Nephron (organoid): ENCODE results near the gene LGMN.
"Not testable (repeated sequence)": the region's sequence is repeated elsewhere in the genome, so short reads cannot be mapped to it uniquely, and the experiment has no call there.

Experiments
- H3K27ac Mint-ChIP-seq, 3 experiments: 2 replicates each; pipeline ENCODE4 v1.8.0; 2020; ENCODE audit warnings: mixed read lengths in 3 of 3, mild to moderate bottlenecking in 2 of 3, moderate library complexity in 1 of 3
- H3K27me3 Mint-ChIP-seq: 2 replicates; pipeline ENCODE4 v1.8.0; 2021; ENCODE audit warnings: low read depth, mild to moderate bottlenecking, moderate library complexity, mixed read lengths
- H3K36me3 Mint-ChIP-seq: 2 replicates; pipeline ENCODE4 v1.8.0; 2020; ENCODE audit warnings: low read depth, mixed read lengths
- H3K4me1 Mint-ChIP-seq: 2 replicates; pipeline ENCODE4 v1.8.0; 2020; ENCODE audit warnings: mixed read lengths
- H3K4me3 Mint-ChIP-seq, 3 experiments: 2 replicates each; pipeline ENCODE4 v1.8.0; 2020; ENCODE audit warnings: mild to moderate bottlenecking in 3 of 3, mixed read lengths in 3 of 3, moderate library complexity in 2 of 3
- H3K9me3 Mint-ChIP-seq: 2 replicates; pipeline ENCODE4 v1.8.0; 2020; ENCODE audit warnings: mixed read lengths
- TF ChIP-seq, protein P1 (sequence below), 3 experiments: fragments of 200-600 bp; sonication (generic); IDR thresholded peaks; one replicate each; pipeline ENCODE4 v1.5.0; 2021; ENCODE audit warnings: antibody characterized with exemption in 3 of 3; ENCODE audit not compliant: unreplicated experiment in 3 of 3

Gene LGMN

GRCh38 chr14:92753250-92753649 lies 4.8 kb upstream of the LGMN start:
- peaks cover 4% of the 10 kb centered on the region for H3K27me3 Mint-ChIP-seq
- TF ChIP-seq, protein P1, sequence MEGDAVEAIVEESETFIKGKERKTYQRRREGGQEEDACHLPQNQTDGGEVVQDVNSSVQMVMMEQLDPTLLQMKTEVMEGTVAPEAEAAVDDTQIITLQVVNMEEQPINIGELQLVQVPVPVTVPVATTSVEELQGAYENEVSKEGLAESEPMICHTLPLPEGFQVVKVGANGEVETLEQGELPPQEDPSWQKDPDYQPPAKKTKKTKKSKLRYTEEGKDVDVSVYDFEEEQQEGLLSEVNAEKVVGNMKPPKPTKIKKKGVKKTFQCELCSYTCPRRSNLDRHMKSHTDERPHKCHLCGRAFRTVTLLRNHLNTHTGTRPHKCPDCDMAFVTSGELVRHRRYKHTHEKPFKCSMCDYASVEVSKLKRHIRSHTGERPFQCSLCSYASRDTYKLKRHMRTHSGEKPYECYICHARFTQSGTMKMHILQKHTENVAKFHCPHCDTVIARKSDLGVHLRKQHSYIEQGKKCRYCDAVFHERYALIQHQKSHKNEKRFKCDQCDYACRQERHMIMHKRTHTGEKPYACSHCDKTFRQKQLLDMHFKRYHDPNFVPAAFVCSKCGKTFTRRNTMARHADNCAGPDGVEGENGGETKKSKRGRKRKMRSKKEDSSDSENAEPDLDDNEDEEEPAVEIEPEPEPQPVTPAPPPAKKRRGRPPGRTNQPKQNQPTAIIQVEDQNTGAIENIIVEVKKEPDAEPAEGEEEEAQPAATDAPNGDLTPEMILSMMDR (IDR thresholded peaks at IDR 0.05; ENCODE audit: unreplicated experiment in 3 of 3): no peak
- H3K4me1 Mint-ChIP-seq: no peaks in the 10 kb centered on the region

DNA sequence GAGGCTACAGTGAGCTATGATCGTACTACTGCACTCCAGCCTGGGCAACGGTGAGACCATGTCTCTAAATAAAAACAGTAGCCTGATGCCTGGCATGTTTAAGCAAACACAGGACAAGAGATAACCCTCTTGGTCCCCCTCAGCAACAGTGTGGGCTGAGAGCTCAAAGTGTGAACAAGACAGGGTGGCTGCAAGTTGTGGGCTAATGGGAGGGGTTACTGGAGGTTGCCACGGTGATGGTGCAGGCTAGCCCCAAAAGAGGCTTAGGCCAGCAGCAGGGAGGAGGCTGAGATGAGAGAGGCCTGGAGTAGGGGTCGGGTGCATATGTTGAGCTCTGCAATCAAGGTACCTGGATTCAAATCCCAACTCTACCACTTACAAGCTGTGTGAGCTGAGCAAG lies 3.4 kb upstream of the LGMN start:
- H3K9me3 Mint-ChIP-seq: no peaks in the 10 kb centered on the region
- H3K27me3 Mint-ChIP-seq: peaks cover 4% of the 10 kb centered on the region
- TF ChIP-seq, protein P1 (IDR thresholded peaks at IDR 0.05; ENCODE audit: unreplicated experiment in 3 of 3): no peak
- H3K36me3 Mint-ChIP-seq: no peaks in the 10 kb centered on the region
- no peak overlapping the region for H3K27ac Mint-ChIP-seq
- peaks cover 6% of the 10 kb centered on the region for H3K4me1 Mint-ChIP-seq
- no peak overlapping the region for H3K4me3 Mint-ChIP-seq

More at GRCh38 chr14:92753250-92753649, 4.8 kb upstream of the LGMN start:
- H3K36me3 Mint-ChIP-seq: no peaks in the 10 kb centered on the region
- H3K4me3 Mint-ChIP-seq: no peak overlapping the region
- no peaks in the 10 kb centered on the region for H3K9me3 Mint-ChIP-seq
- no peak overlapping the region for H3K27ac Mint-ChIP-seq

DNA sequence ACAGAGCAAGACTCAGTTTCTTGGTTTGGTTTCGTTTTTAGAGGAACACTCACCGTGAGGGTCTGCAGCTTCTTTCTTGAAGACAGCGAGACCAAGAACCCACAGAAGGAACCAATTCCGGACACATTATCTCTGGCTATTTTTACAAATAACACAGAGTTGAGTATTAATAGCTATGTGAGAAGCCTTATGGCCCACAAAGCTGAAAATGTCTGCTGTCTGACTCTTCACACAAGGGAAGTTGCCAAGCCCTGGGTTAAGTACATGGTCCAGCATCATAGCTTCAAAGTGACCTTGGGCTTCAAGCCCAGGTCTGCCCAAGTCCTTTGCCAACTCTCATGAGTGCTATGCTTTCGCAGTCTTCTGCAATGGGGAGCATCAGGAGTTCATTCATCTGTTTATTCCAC lies 2.6 kb upstream of the LGMN start:
- Mint-ChIP-seq H3K27ac (no peak overlapping the region), H3K4me3 (no peak overlapping the region), H3K4me1 (peaks cover 6% of the 10 kb centered on the region), H3K27me3 (peaks cover 4% of the 10 kb centered on the region), H3K9me3 (no peaks in the 10 kb centered on the region), H3K36me3 (no peaks in the 10 kb centered on the region)
- TF ChIP-seq, protein P1 (IDR thresholded peaks at IDR 0.05; ENCODE audit: unreplicated experiment in 3 of 3): no peak

- H3K36me3 Mint-ChIP-seq, H3K4me3 Mint-ChIP-seq, H3K27me3 Mint-ChIP-seq, H3K27ac Mint-ChIP-seq, H3K4me1 Mint-ChIP-seq, H3K9me3 Mint-ChIP-seq: not testable (repeated sequence)
Observed at GRCh38 chr14:92750222-92750728, 1.8 kb upstream of the LGMN start.

- Mint-ChIP-seq H3K9me3 (no peaks in the 10 kb centered on the region), H3K4me1 (peaks cover 6% of the 10 kb centered on the region), H3K4me3 (peak overlapping the region; percentile 92 to 93 (median 93)), H3K36me3 (peaks cover 4% of the 10 kb centered on the region), H3K27ac (peak overlapping the region; percentile 3 to 78 (median 68)), H3K27me3 (peaks cover 4% of the 10 kb centered on the region)
- TF ChIP-seq, protein P1 (IDR thresholded peaks at IDR 0.05; ENCODE audit: unreplicated experiment in 3 of 3): no peak
Observed at GRCh38 chr14:92747701-92748258, 647 bp downstream of the LGMN start.

DNA sequence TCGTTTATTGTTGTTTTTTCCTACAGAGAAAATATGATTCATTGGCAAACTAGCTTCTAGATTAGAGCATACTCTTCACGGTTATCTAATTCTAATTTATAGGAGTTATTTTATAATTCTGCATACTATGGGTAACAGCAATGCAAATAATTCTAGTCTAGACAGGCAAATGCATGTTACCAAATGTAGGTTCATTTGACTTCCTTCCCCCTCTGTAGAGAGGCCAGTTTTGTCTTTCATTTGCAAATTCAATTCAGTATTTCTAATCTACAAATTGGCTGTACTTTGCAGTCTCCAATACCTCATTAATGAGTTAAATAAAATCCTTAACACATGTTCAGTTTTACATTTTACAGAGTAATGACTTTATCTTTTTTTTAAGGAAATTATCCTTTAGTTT lies 4.2 kb downstream of the LGMN start:
- Mint-ChIP-seq H3K9me3 (no peaks in the 10 kb centered on the region), H3K27ac (no peak overlapping the region), H3K27me3 (no peaks in the 10 kb centered on the region), H3K4me3 (no peak overlapping the region), H3K4me1 (peaks cover 6% of the 10 kb centered on the region), H3K36me3 (peaks cover 12% of the 10 kb centered on the region)
- TF ChIP-seq, protein P1 (IDR thresholded peaks at IDR 0.05; ENCODE audit: unreplicated experiment in 3 of 3): no peak
